ENCODE measurements around the gene DMRT1. TPM values are rescaled to one million over a fixed set of nuclear protein-coding genes. Genes with fewer than 3 reads are reported as not detected.
A peak's percentile ranks its signal among the peaks of the same experiment; 100 is the strongest.
"Not testable (repeated sequence)": the region's sequence is repeated elsewhere in the genome, so short reads cannot be mapped to it uniquely, and the experiment has no call there.

Gene DMRT1
- total and polyA plus RNA-seq, 9 donors: 0.09 TPM; not detected in 8

- H3K27ac ChIP-seq (ENCODE audit: low read length): no peak overlapping the region
Measured at GRCh38 chr9:995781-996180, 154.3 kb downstream of the DMRT1 start.

GRCh38 chr9:998299-999110 is 157.0 kb downstream of the DMRT1 start:
- not testable (repeated sequence) for H3K27ac ChIP-seq (ENCODE audit: low read length); H3K36me3 ChIP-seq (ENCODE audit: control insufficient read depth, insufficient read depth, low read length); H3K9me3 ChIP-seq (replicated peaks; ENCODE audit: control insufficient read depth, low read depth, low read length); DNase-seq; H3K27me3 ChIP-seq (ENCODE audit: control insufficient read depth, insufficient read depth, low read length); H3K4me3 ChIP-seq (ENCODE audit: low read length); H3K4me1 ChIP-seq (ENCODE audit: control insufficient read depth, insufficient read depth, low read length)
- WGBS (ENCODE audit: insufficient coverage): 80% methylated on average over 3 of the region's 55 CpGs

More at GRCh38 chr9:995781-996180, 154.3 kb downstream of the DMRT1 start:
- WGBS (ENCODE audit: insufficient coverage): 10% methylated on average over 2 of the region's 3 CpGs
- peak; percentile 42 for DNase-seq
- Histone ChIP-seq H3K36me3 (ENCODE audit: control insufficient read depth, insufficient read depth, low read length) (no peaks in the 10 kb centered on the region), H3K4me1 (ENCODE audit: control insufficient read depth, insufficient read depth, low read length) (no peaks in the 10 kb centered on the region), H3K27me3 (ENCODE audit: control insufficient read depth, insufficient read depth, low read length) (peaks cover under 1% of the 10 kb centered on the region), H3K9me3 (replicated peaks; ENCODE audit: control insufficient read depth, low read depth, low read length) (peaks cover 3% of the 10 kb centered on the region), H3K4me3 (ENCODE audit: low read length) (no peak overlapping the region)

- DNase-seq: no peak
- no peak overlapping the region for H3K4me3 ChIP-seq (ENCODE audit: low read length)
- H3K4me1 ChIP-seq (ENCODE audit: control insufficient read depth, insufficient read depth, low read length): no peaks in the 10 kb centered on the region
- no peak overlapping the region for H3K27ac ChIP-seq (ENCODE audit: low read length)
- H3K9me3 ChIP-seq (replicated peaks; ENCODE audit: control insufficient read depth, low read depth, low read length): peaks cover 3% of the 10 kb centered on the region
- no peaks in the 10 kb centered on the region for H3K36me3 ChIP-seq (ENCODE audit: control insufficient read depth, insufficient read depth, low read length)
- WGBS (ENCODE audit: insufficient coverage): 70% methylated on average over 2 of the region's 4 CpGs
- H3K27me3 ChIP-seq (ENCODE audit: control insufficient read depth, insufficient read depth, low read length): peaks cover 3% of the 10 kb centered on the region
Measured at GRCh38 chr9:1001838-1002237, 160.3 kb downstream of the DMRT1 start.

- WGBS (ENCODE audit: insufficient coverage): no CpG with 5 or more reads among the region's 2 CpGs
Measured at GRCh38 chr9:1002678-1003077, 161.2 kb downstream of the DMRT1 start.

GRCh38 chr9:1005043-1005667 is 163.7 kb downstream of the DMRT1 start:
- no peaks in the 10 kb centered on the region for H3K9me3 ChIP-seq (replicated peaks; ENCODE audit: control insufficient read depth, low read depth, low read length)
- peaks cover 3% of the 10 kb centered on the region for H3K27me3 ChIP-seq (ENCODE audit: control insufficient read depth, insufficient read depth, low read length)
- H3K27ac ChIP-seq (ENCODE audit: low read length): no peak overlapping the region
- peaks cover 5% of the 10 kb centered on the region for H3K4me1 ChIP-seq (ENCODE audit: control insufficient read depth, insufficient read depth, low read length)
- 13% methylated on average over 2 of the region's 10 CpGs for WGBS (ENCODE audit: insufficient coverage)
- H3K4me3 ChIP-seq (ENCODE audit: low read length): no peak overlapping the region
- DNase-seq: peak; percentile 77
- H3K36me3 ChIP-seq (ENCODE audit: control insufficient read depth, insufficient read depth, low read length): no peaks in the 10 kb centered on the region

More at GRCh38 chr9:1002678-1003077, 161.2 kb downstream of the DMRT1 start:
- Histone ChIP-seq H3K27me3 (ENCODE audit: control insufficient read depth, insufficient read depth, low read length) (peaks cover 3% of the 10 kb centered on the region), H3K27ac (ENCODE audit: low read length) (no peak overlapping the region), H3K4me1 (ENCODE audit: control insufficient read depth, insufficient read depth, low read length) (no peaks in the 10 kb centered on the region), H3K36me3 (ENCODE audit: control insufficient read depth, insufficient read depth, low read length) (no peaks in the 10 kb centered on the region), H3K4me3 (ENCODE audit: low read length) (no peak overlapping the region), H3K9me3 (replicated peaks; ENCODE audit: control insufficient read depth, low read depth, low read length) (peaks cover 3% of the 10 kb centered on the region)
- no peak for DNase-seq

GRCh38 chr9:1007312-1007711 is 165.8 kb downstream of the DMRT1 start:
- Histone ChIP-seq H3K27ac (ENCODE audit: low read length) (peak overlapping the region; percentile 42), H3K36me3 (ENCODE audit: control insufficient read depth, insufficient read depth, low read length) (no peaks in the 10 kb centered on the region), H3K27me3 (ENCODE audit: control insufficient read depth, insufficient read depth, low read length) (peaks cover 1% of the 10 kb centered on the region), H3K4me3 (ENCODE audit: low read length) (no peak overlapping the region), H3K9me3 (replicated peaks; ENCODE audit: control insufficient read depth, low read depth, low read length) (no peaks in the 10 kb centered on the region), H3K4me1 (ENCODE audit: control insufficient read depth, insufficient read depth, low read length) (peaks cover 8% of the 10 kb centered on the region)
- 78% methylated on average over 1 of the region's 3 CpGs for WGBS (ENCODE audit: insufficient coverage)
- peak; percentile 37 for DNase-seq

- Histone ChIP-seq H3K27me3 (ENCODE audit: control insufficient read depth, insufficient read depth, low read length) (no peaks in the 10 kb centered on the region), H3K4me1 (ENCODE audit: control insufficient read depth, insufficient read depth, low read length) (peaks cover 8% of the 10 kb centered on the region), H3K27ac (ENCODE audit: low read length) (no peak overlapping the region), H3K36me3 (ENCODE audit: control insufficient read depth, insufficient read depth, low read length) (no peaks in the 10 kb centered on the region), H3K9me3 (replicated peaks; ENCODE audit: control insufficient read depth, low read depth, low read length) (no peaks in the 10 kb centered on the region), H3K4me3 (ENCODE audit: low read length) (no peak overlapping the region)
- no CpG with 5 or more reads among the region's 3 CpGs for WGBS (ENCODE audit: insufficient coverage)
- DNase-seq: no peak
Measured at GRCh38 chr9:1008216-1008615, 166.7 kb downstream of the DMRT1 start.

- peak; percentile 89 for DNase-seq
- no peaks in the 10 kb centered on the region for H3K27me3 ChIP-seq (ENCODE audit: control insufficient read depth, insufficient read depth, low read length)
- H3K9me3 ChIP-seq (replicated peaks; ENCODE audit: control insufficient read depth, low read depth, low read length): no peaks in the 10 kb centered on the region
- no peaks in the 10 kb centered on the region for H3K36me3 ChIP-seq (ENCODE audit: control insufficient read depth, insufficient read depth, low read length)
- H3K27ac ChIP-seq (ENCODE audit: low read length): no peak overlapping the region
- 6% methylated on average over 14 of the region's 14 CpGs for WGBS (ENCODE audit: insufficient coverage)
- no peak overlapping the region for H3K4me3 ChIP-seq (ENCODE audit: low read length)
- H3K4me1 ChIP-seq (ENCODE audit: control insufficient read depth, insufficient read depth, low read length): peaks cover 10% of the 10 kb centered on the region
Measured at GRCh38 chr9:1009101-1009707, 167.7 kb downstream of the DMRT1 start.

- H3K9me3 ChIP-seq (replicated peaks; ENCODE audit: control insufficient read depth, low read depth, low read length): no peaks in the 10 kb centered on the region
- H3K4me1 ChIP-seq (ENCODE audit: control insufficient read depth, insufficient read depth, low read length): peaks cover 10% of the 10 kb centered on the region
- 66% methylated on average over 3 of the region's 5 CpGs for WGBS (ENCODE audit: insufficient coverage)
- no peak overlapping the region for H3K27ac ChIP-seq (ENCODE audit: low read length)
- DNase-seq: no peak
- no peaks in the 10 kb centered on the region for H3K36me3 ChIP-seq (ENCODE audit: control insufficient read depth, insufficient read depth, low read length)
- no peak overlapping the region for H3K4me3 ChIP-seq (ENCODE audit: low read length)
- no peaks in the 10 kb centered on the region for H3K27me3 ChIP-seq (ENCODE audit: control insufficient read depth, insufficient read depth, low read length)
Measured at GRCh38 chr9:1013021-1013420, 171.5 kb downstream of the DMRT1 start.

- H3K27me3 ChIP-seq (ENCODE audit: control insufficient read depth, insufficient read depth, low read length): no peaks in the 10 kb centered on the region
- no peaks in the 10 kb centered on the region for H3K9me3 ChIP-seq (replicated peaks; ENCODE audit: control insufficient read depth, low read depth, low read length)
- H3K4me3 ChIP-seq (ENCODE audit: low read length): no peak overlapping the region
- peaks cover 7% of the 10 kb centered on the region for H3K4me1 ChIP-seq (ENCODE audit: control insufficient read depth, insufficient read depth, low read length)
- DNase-seq: peak; percentile 84
- peak overlapping the region; percentile 52 for H3K27ac ChIP-seq (ENCODE audit: low read length)
- no peaks in the 10 kb centered on the region for H3K36me3 ChIP-seq (ENCODE audit: control insufficient read depth, insufficient read depth, low read length)
- 58% methylated on average over 2 of the region's 4 CpGs for WGBS (ENCODE audit: insufficient coverage)
Measured at GRCh38 chr9:1014225-1014624, 172.7 kb downstream of the DMRT1 start.
